Fibroblast of gingiva (primary cell): ENCODE measurements around the gene COLQ.
"Not testable (repeated sequence)": the region's sequence is repeated elsewhere in the genome, so short reads cannot be mapped to it uniquely, and the experiment has no call there.

ENCODE experiments used
- DNase-seq: peaks from one replicate; pipeline ENCODE4 v3.0.0-alpha.2; 2011; ENCODE audit warnings: low read depth

The COLQ gene

GRCh38 chr3:15427182-15427880 lies 94.2 kb downstream of the COLQ start, which contains the start of the genes EAF1 and METTL6:
TSS of gene EAF1 (plus strand) at chr3:15427598. CDS start at chr3:15427780, 182 bp downstream.
TSS of gene METTL6 (minus strand) at chr3:15427544. CDS start at chr3:15426511, 1,033 bp downstream.
- DNase-seq = peak; percentile 74

- no peak for DNase-seq
These were observed 94.9 kb downstream of the COLQ start for GRCh38 chr3:15426579-15427118.

GRCh38 chr3:15420871-15421270 lies 100.6 kb downstream of the COLQ start:
- no peak for DNase-seq

GRCh38 chr3:15410966-15411365 lies 110.5 kb downstream of the COLQ start:
- not testable (repeated sequence) for DNase-seq

GRCh38 chr3:15409774-15410173 lies 111.7 kb downstream of the COLQ start:
- no peak for DNase-seq

GRCh38 chr3:15409239-15409638 lies 112.3 kb downstream of the COLQ start:
- DNase-seq = peak; percentile 24

GRCh38 chr3:15405448-15406050 lies 116.0 kb downstream of the COLQ start:
- DNase-seq = peak; percentile 62

GRCh38 chr3:15404767-15405166 lies 116.7 kb downstream of the COLQ start:
- no peak for DNase-seq

GRCh38 chr3:15403965-15404364 lies 117.5 kb downstream of the COLQ start:
- DNase-seq = no peak

- no peak for DNase-seq
These were observed 118.0 kb downstream of the COLQ start for GRCh38 chr3:15403495-15403894.

GRCh38 chr3:15401936-15402335 lies 119.6 kb downstream of the COLQ start:
- no peak for DNase-seq
